Putamen (tissue), 1 donor: ENCODE measurements around the gene TNRC6B.

ENCODE experiments used
- DNase-seq: peaks from one replicate; pipeline ENCODE4 v3.0.0-alpha.2; 2016; ENCODE audit warnings: low spot score

TNRC6B gene

GRCh38 chr22:40326905-40327735, 149.4 kb downstream of the TNRC6B start:
- no peak for DNase-seq

- no peak for DNase-seq
Observed at GRCh38 chr22:40328546-40329456, 151.1 kb downstream of the TNRC6B start.

- no peak for DNase-seq
Observed at GRCh38 chr22:40329466-40329865, 151.7 kb downstream of the TNRC6B start.

- no peak for DNase-seq
Observed at GRCh38 chr22:40330086-40330485, 152.4 kb downstream of the TNRC6B start.

- no peak for DNase-seq
Observed at GRCh38 chr22:40330615-40331014, 152.9 kb downstream of the TNRC6B start.

GRCh38 chr22:40331706-40332105, 154.0 kb downstream of the TNRC6B start:
- DNase-seq, result no peak

GRCh38 chr22:40332319-40332781, 154.6 kb downstream of the TNRC6B start:
- no peak for DNase-seq

GRCh38 chr22:40334060-40334459, 156.3 kb downstream of the TNRC6B start:
- DNase-seq, result no peak

- no peak for DNase-seq
Observed at GRCh38 chr22:40334899-40335298, 157.2 kb downstream of the TNRC6B start.

- DNase-seq, result no peak
Observed at GRCh38 chr22:40335358-40335757, 157.6 kb downstream of the TNRC6B start.

- DNase-seq, result no peak
Observed at GRCh38 chr22:40340044-40340443, 162.3 kb downstream of the TNRC6B start.

- no peak for DNase-seq
Observed at GRCh38 chr22:40341604-40342003, 163.9 kb downstream of the TNRC6B start.

GRCh38 chr22:40342521-40342920, 164.8 kb downstream of the TNRC6B start:
- DNase-seq, result no peak

GRCh38 chr22:40345271-40345670, 167.5 kb downstream of the TNRC6B start:
- no peak for DNase-seq

- no peak for DNase-seq
Observed at GRCh38 chr22:40345815-40346184, 168.1 kb downstream of the TNRC6B start.

GRCh38 chr22:40346185-40347118, 168.7 kb downstream of the TNRC6B start, which contains the start of gene ADSL:
TSS of gene ADSL (plus strand) at chr22:40346500. CDS start at chr22:40346559, 59 bp downstream.
- peak; percentile 84 for DNase-seq

GRCh38 chr22:40347300-40347699, 169.6 kb downstream of the TNRC6B start:
- DNase-seq, result no peak

- no peak for DNase-seq
Observed at GRCh38 chr22:40348025-40348658, 170.4 kb downstream of the TNRC6B start.

- DNase-seq, result no peak
Observed at GRCh38 chr22:40352763-40353162, 175.0 kb downstream of the TNRC6B start.

- peak; percentile 64 for DNase-seq
Observed at GRCh38 chr22:40361100-40361499, 183.4 kb downstream of the TNRC6B start.

GRCh38 chr22:40363059-40363458, 185.3 kb downstream of the TNRC6B start:
- peak; percentile 64 for DNase-seq
